ENCODE data around the gene ZMAT5.

The ZMAT5 gene

DNA sequence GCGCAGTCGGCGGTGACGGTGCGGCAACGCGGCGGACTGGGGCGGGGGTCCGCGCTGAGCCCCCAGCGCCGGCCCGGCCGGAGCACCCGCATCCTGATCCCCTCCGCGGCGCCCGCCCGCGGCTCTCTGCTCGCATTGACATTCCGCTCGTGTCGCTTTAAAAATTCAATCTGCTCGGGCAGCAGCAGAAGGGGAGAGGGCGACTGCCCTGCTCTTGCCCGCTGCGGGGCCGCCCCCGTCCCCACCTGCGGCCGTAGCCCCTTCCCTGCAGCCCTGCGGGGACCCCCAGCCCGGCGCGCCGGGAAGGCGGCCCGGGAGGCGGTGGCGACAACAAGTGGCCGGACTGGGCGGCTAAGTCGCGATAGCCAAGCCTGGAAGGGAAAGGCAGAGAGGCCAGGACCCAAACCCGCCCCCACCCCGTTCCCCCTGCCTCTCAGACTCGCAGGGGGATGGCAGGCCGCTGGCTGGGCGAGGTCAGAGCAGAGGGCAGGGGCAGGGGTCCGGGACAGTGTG, 45.9 kb downstream of the ZMAT5 start:
- no peak for TF ChIP-seq CTCF (IDR thresholded peaks at IDR 0.05; ENCODE audit: low read depth, low read length)
- no peak overlapping the region for H3K4me3 ChIP-seq (ENCODE audit: low read depth, low read length)

DNA sequence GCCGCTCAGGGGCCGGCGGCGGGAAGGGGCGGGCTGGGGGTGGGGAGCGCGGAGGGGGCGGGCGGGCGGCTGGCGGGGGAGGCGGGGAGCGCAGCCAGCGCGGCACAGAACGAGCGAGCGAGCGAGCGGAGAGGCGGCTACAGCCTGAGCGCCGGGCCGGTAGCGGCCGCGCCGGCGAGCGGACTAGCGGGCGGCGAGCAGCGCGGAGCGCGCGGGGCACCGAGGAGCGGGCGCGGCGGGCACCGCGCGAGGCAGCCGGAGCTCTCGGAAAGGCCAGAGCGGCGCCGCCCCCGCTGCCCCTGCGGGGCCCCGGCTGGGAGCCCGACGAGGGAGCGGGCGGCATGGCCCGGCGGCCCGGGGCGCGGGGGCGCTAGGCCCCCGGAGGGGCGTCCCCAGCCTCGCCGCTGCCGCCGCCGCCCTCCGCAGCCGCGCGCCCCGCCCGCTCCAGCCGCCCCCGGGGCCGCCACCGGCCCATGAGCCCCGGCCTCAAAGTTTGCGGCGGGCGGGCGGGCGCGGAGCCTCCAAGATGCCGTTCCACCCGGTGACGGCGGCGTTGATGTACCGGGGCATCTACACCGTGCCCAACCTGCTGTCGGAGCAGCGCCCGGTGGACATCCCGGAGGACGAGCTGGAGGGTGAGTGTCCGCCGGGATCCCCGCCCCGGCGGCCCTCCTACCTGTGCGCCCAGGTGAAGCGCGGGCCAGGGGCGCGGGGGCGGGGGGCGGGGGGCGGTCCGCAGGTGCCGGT, 46.7 kb downstream of the ZMAT5 start, which contains the start of gene CABP7:
CABP7 (plus strand) TSS at position 105 of the 747 bp plus-strand sequence; CDS start at position 527, 422 bp downstream.
- no peak within 1 kb of the TSS for H3K4me3 ChIP-seq (ENCODE audit: low read depth, low read length)
- no peak for TF ChIP-seq CTCF (IDR thresholded peaks at IDR 0.05; ENCODE audit: low read depth, low read length)

DNA sequence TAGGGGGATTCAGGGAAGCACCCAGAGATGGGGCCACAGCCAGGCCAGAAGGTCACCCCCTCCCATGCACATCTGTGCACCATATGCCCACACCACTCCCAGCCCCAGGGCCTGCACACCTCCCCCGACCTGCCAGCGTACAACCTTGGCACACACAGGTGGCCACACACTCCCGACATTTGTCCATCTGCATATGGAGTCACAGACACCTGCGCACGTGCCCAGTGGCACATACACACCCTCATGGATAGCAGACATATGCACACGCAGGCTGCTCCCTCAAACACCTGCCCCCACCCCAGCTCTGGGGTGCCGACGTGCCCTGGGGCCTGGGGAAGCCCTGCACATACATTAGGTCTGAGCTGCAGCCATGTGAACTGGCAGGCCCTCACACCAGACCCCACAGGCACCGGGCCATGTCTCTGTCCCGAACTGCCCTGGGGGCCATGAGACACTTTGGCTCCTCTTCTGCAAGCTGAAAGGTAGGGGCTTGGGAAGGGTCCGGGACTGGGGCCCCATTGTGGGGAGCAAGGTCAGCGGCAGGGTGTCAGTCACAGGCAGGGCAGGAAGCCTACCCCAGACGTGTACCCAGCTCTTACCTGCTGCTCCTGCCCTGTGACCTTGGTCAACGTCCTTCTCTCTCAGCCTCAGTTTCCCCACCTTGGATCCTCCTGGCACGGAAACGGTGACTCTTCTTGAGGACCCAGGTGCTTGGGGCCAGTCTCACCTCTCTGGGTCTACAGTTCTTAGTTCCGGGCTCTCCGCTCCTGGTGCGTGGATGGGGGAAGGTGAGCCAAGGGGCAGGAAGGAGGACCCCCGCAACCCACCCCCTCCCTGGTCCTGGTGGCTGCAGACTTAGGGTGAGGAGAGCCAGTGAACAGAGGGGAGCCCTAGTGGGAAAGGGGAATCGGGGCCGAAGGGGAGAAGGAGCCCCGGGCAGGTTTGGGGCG, 47.6 kb downstream of the ZMAT5 start:
- TF ChIP-seq CTCF (IDR thresholded peaks at IDR 0.05; ENCODE audit: low read depth, low read length): no peak
- no peak overlapping the region for H3K4me3 ChIP-seq (ENCODE audit: low read depth, low read length)

- no peak for TF ChIP-seq CTCF (IDR thresholded peaks at IDR 0.05; ENCODE audit: low read depth, low read length)
These were observed 49.0 kb downstream of the ZMAT5 start for GRCh38 chr22:29717789-29718188.

DNA sequence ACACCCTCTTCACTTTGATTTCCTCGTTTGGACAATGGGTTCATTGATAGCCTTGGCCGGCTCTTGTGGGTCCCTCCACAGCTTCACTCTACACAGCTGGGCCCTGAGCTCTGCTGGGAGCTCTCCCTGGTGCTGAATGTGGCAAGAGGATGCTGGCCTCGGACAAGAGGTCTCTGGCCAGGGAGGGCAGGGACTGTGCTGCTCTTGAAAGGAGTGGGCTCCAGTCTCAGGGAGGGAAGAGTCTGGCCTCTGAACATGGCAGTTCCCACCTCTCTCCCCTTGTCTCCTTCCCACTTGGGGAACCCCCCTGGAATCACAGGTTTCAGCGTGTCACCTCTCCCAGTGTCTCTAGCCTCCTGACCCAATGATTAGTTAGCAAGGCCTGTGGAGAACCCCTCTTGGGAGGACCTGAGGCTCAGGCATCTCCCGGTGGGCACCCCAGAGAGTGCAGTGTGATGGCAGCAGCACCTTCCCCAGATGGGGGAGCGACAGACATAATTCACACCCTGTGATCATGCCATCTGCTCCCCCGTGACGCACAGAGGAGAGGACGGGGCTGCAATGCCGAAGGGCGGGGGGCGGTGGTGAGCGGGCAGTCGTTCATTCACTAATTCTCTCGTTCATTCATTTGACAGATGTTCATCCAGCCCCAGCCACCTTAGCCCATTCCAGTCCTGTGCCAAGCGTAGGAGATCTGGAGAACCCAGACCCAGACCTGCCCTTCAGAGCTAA, 49.8 kb downstream of the ZMAT5 start:
- no peak overlapping the region for H3K4me3 ChIP-seq (ENCODE audit: low read depth, low read length)
- TF ChIP-seq CTCF (IDR thresholded peaks at IDR 0.05; ENCODE audit: low read depth, low read length): no peak

More at GRCh38 chr22:29717789-29718188, 49.0 kb downstream of the ZMAT5 start:
- H3K4me3 ChIP-seq (ENCODE audit: low read depth, low read length): no peak overlapping the region

GRCh38 chr22:29715705-29716104, 51.1 kb downstream of the ZMAT5 start:
- no peak overlapping the region for H3K4me3 ChIP-seq (ENCODE audit: low read depth, low read length)
- TF ChIP-seq CTCF (IDR thresholded peaks at IDR 0.05; ENCODE audit: low read depth, low read length): no peak

All from WI38 (cell line).